Measurements from ENCODE around the gene SPR.

- TF ChIP-seq CTCF (IDR thresholded peaks at IDR 0.05; ENCODE audit: low read depth, low read length), result no peak
- TF ChIP-seq EZH2phosphoT487 (IDR thresholded peaks at IDR 0.05; ENCODE audit: low read depth), result no peak
These were observed 45.6 kb upstream of the SPR start for GRCh38 chr2:72841462-72842125.

Measured in OCI-LY3 (cell line).